ENCODE data around the gene UTS2R.

UTS2R gene

GRCh38 chr17:82385559-82386254 lies 14.1 kb downstream of the UTS2R start:
- Histone ChIP-seq H3K27ac (ENCODE audit: insufficient read depth, low read depth, low read length, poor library complexity, severe bottlenecking) (no peak overlapping the region), H3K27me3 (ENCODE audit: control insufficient read depth, insufficient read depth, low read length, poor library complexity, severe bottlenecking) (no peaks in the 10 kb centered on the region), H3K36me3 (ENCODE audit: control insufficient read depth, insufficient read depth, low read length) (no peaks in the 10 kb centered on the region), H3K9me3 (ENCODE audit: control insufficient read depth, low read length) (no peaks in the 10 kb centered on the region), H3K4me3 (ENCODE audit: insufficient read depth, low read depth, low read length) (no peak overlapping the region), H3K4me1 (ENCODE audit: control insufficient read depth, insufficient read depth, low read length) (peaks cover 14% of the 10 kb centered on the region)
- 39 to 40% methylated on average over 22 to 26 of the region's 26 CpGs for WGBS, 2 experiments

- H3K4me1 ChIP-seq (ENCODE audit: control insufficient read depth, insufficient read depth, low read length), result peaks cover 14% of the 10 kb centered on the region
- no peaks in the 10 kb centered on the region for H3K9me3 ChIP-seq (ENCODE audit: control insufficient read depth, low read length)
- H3K27ac ChIP-seq (ENCODE audit: insufficient read depth, low read depth, low read length, poor library complexity, severe bottlenecking), result no peak overlapping the region
- 70 to 74% methylated on average over 13 to 17 of the region's 17 CpGs for WGBS, 2 experiments
- no peak overlapping the region for H3K4me3 ChIP-seq (ENCODE audit: insufficient read depth, low read depth, low read length)
- H3K27me3 ChIP-seq (ENCODE audit: control insufficient read depth, insufficient read depth, low read length, poor library complexity, severe bottlenecking), result no peaks in the 10 kb centered on the region
- H3K36me3 ChIP-seq (ENCODE audit: control insufficient read depth, insufficient read depth, low read length), result no peaks in the 10 kb centered on the region
Observed at GRCh38 chr17:82386255-82386831, 14.8 kb downstream of the UTS2R start.

- 89% methylated on average over 38 of the region's 38 CpGs for WGBS, 2 experiments
- no peaks in the 10 kb centered on the region for H3K36me3 ChIP-seq (ENCODE audit: control insufficient read depth, insufficient read depth, low read length)
- H3K27me3 ChIP-seq (ENCODE audit: control insufficient read depth, insufficient read depth, low read length, poor library complexity, severe bottlenecking), result no peaks in the 10 kb centered on the region
- no peak overlapping the region for H3K4me3 ChIP-seq (ENCODE audit: insufficient read depth, low read depth, low read length)
- H3K4me1 ChIP-seq (ENCODE audit: control insufficient read depth, insufficient read depth, low read length), result peaks cover 14% of the 10 kb centered on the region
- no peak overlapping the region for H3K27ac ChIP-seq (ENCODE audit: insufficient read depth, low read depth, low read length, poor library complexity, severe bottlenecking)
- no peaks in the 10 kb centered on the region for H3K9me3 ChIP-seq (ENCODE audit: control insufficient read depth, low read length)
Observed at GRCh38 chr17:82386881-82387704, 15.5 kb downstream of the UTS2R start.

GRCh38 chr17:82387705-82388106 lies 16.1 kb downstream of the UTS2R start:
- no peak overlapping the region for H3K4me3 ChIP-seq (ENCODE audit: insufficient read depth, low read depth, low read length)
- peaks cover 14% of the 10 kb centered on the region for H3K4me1 ChIP-seq (ENCODE audit: control insufficient read depth, insufficient read depth, low read length)
- H3K27ac ChIP-seq (ENCODE audit: insufficient read depth, low read depth, low read length, poor library complexity, severe bottlenecking), result no peak overlapping the region
- H3K27me3 ChIP-seq (ENCODE audit: control insufficient read depth, insufficient read depth, low read length, poor library complexity, severe bottlenecking), result no peaks in the 10 kb centered on the region
- H3K36me3 ChIP-seq (ENCODE audit: control insufficient read depth, insufficient read depth, low read length), result no peaks in the 10 kb centered on the region
- 89 to 90% methylated on average over 3 of the region's 3 CpGs for WGBS, 2 experiments
- H3K9me3 ChIP-seq (ENCODE audit: control insufficient read depth, low read length), result no peaks in the 10 kb centered on the region

GRCh38 chr17:82388223-82388921 lies 16.8 kb downstream of the UTS2R start:
- Histone ChIP-seq H3K27ac (ENCODE audit: insufficient read depth, low read depth, low read length, poor library complexity, severe bottlenecking) (no peak overlapping the region), H3K27me3 (ENCODE audit: control insufficient read depth, insufficient read depth, low read length, poor library complexity, severe bottlenecking) (no peaks in the 10 kb centered on the region), H3K36me3 (ENCODE audit: control insufficient read depth, insufficient read depth, low read length) (no peaks in the 10 kb centered on the region), H3K4me3 (ENCODE audit: insufficient read depth, low read depth, low read length) (no peak overlapping the region), H3K9me3 (ENCODE audit: control insufficient read depth, low read length) (no peaks in the 10 kb centered on the region), H3K4me1 (ENCODE audit: control insufficient read depth, insufficient read depth, low read length) (peaks cover 14% of the 10 kb centered on the region)
- WGBS, 2 experiments, result 88 to 91% methylated on average over 28 to 30 of the region's 34 CpGs

- Histone ChIP-seq H3K27me3 (ENCODE audit: control insufficient read depth, insufficient read depth, low read length, poor library complexity, severe bottlenecking) (no peaks in the 10 kb centered on the region), H3K4me3 (ENCODE audit: insufficient read depth, low read depth, low read length) (no peak overlapping the region), H3K4me1 (ENCODE audit: control insufficient read depth, insufficient read depth, low read length) (peaks cover 14% of the 10 kb centered on the region), H3K36me3 (ENCODE audit: control insufficient read depth, insufficient read depth, low read length) (no peaks in the 10 kb centered on the region), H3K9me3 (ENCODE audit: control insufficient read depth, low read length) (no peaks in the 10 kb centered on the region), H3K27ac (ENCODE audit: insufficient read depth, low read depth, low read length, poor library complexity, severe bottlenecking) (no peak overlapping the region)
- WGBS, 2 experiments, result 96 to 97% methylated on average over 21 of the region's 21 CpGs
Observed at GRCh38 chr17:82388922-82389283, 17.3 kb downstream of the UTS2R start.

GRCh38 chr17:82389379-82389778 lies 17.8 kb downstream of the UTS2R start:
- no peaks in the 10 kb centered on the region for H3K36me3 ChIP-seq (ENCODE audit: control insufficient read depth, insufficient read depth, low read length)
- H3K27ac ChIP-seq (ENCODE audit: insufficient read depth, low read depth, low read length, poor library complexity, severe bottlenecking), result no peak overlapping the region
- H3K9me3 ChIP-seq (ENCODE audit: control insufficient read depth, low read length), result no peaks in the 10 kb centered on the region
- peaks cover 14% of the 10 kb centered on the region for H3K4me1 ChIP-seq (ENCODE audit: control insufficient read depth, insufficient read depth, low read length)
- no peaks in the 10 kb centered on the region for H3K27me3 ChIP-seq (ENCODE audit: control insufficient read depth, insufficient read depth, low read length, poor library complexity, severe bottlenecking)
- WGBS, 2 experiments, result 90 to 94% methylated on average over 10 of the region's 10 CpGs
- no peak overlapping the region for H3K4me3 ChIP-seq (ENCODE audit: insufficient read depth, low read depth, low read length)

- no peaks in the 10 kb centered on the region for H3K36me3 ChIP-seq (ENCODE audit: control insufficient read depth, insufficient read depth, low read length)
- no peaks in the 10 kb centered on the region for H3K27me3 ChIP-seq (ENCODE audit: control insufficient read depth, insufficient read depth, low read length, poor library complexity, severe bottlenecking)
- H3K27ac ChIP-seq (ENCODE audit: insufficient read depth, low read depth, low read length, poor library complexity, severe bottlenecking), result no peak overlapping the region
- WGBS, 2 experiments, result 94 to 95% methylated on average over 29 to 30 of the region's 34 CpGs
- no peak overlapping the region for H3K4me3 ChIP-seq (ENCODE audit: insufficient read depth, low read depth, low read length)
- H3K9me3 ChIP-seq (ENCODE audit: control insufficient read depth, low read length), result no peaks in the 10 kb centered on the region
- peaks cover 14% of the 10 kb centered on the region for H3K4me1 ChIP-seq (ENCODE audit: control insufficient read depth, insufficient read depth, low read length)
Observed at GRCh38 chr17:82390015-82390859, 18.7 kb downstream of the UTS2R start.

- Histone ChIP-seq H3K27ac (ENCODE audit: insufficient read depth, low read depth, low read length, poor library complexity, severe bottlenecking) (no peak overlapping the region), H3K4me3 (ENCODE audit: insufficient read depth, low read depth, low read length) (no peak overlapping the region), H3K27me3 (ENCODE audit: control insufficient read depth, insufficient read depth, low read length, poor library complexity, severe bottlenecking) (no peaks in the 10 kb centered on the region), H3K36me3 (ENCODE audit: control insufficient read depth, insufficient read depth, low read length) (no peaks in the 10 kb centered on the region), H3K9me3 (ENCODE audit: control insufficient read depth, low read length) (no peaks in the 10 kb centered on the region), H3K4me1 (ENCODE audit: control insufficient read depth, insufficient read depth, low read length) (peaks cover 9% of the 10 kb centered on the region)
- WGBS, 2 experiments, result 95 to 96% methylated on average over 13 of the region's 13 CpGs
Observed at GRCh38 chr17:82390860-82391435, 19.4 kb downstream of the UTS2R start.

All from ectodermal cell (in vitro differentiated cells).